EL (cell line): Measurements from ENCODE around the gene DAPK2.
"Not testable (repeated sequence)": the region's sequence is repeated elsewhere in the genome, so short reads cannot be mapped to it uniquely, and the experiment has no call there.

Experiments used
- DNase-seq: peaks from one replicate; pipeline ENCODE4 v3.0.0-alpha.2; 2016

The DAPK2 gene

DNA sequence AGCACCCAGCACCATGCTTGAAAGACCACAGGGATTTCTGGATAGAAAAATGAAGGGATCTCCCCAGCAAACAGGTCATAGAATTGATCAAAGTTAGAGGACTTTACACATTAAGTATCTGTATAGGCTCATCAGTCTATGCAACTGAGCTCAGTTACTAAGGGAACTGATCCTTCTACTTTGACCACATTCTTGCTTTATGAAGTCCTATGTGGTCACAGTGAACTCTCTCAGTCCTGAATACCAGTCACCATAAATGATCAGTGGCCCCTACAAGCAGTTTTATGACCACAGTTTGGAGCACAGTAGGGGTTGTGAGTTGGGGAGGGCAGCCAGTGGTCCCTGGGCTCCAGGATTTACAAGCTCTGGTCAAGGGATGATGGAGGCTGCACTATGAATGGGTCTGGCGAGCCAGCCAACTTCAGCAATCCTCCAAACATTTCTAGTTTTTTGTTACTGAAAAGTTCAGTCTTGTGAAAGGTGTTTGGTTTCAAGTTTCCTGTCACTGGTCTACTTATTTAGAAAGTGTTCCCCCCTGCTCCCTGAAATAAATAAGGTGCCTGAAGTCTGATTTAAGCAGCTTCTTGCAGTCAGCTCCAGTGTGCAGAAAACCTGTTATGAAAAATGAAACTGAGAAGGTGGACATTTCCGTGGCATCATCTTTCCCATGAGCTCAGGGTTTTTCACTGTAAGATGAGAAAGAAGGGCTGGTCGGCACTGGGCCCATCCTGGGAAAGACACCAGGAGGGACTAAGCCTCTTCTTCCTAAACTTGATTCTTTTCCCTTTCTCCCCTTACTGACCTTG lies 75.5 kb downstream of the DAPK2 start:
- no peak for DNase-seq

GRCh38 chr15:63969652-63970421 lies 76.4 kb downstream of the DAPK2 start:
- no peak for DNase-seq

GRCh38 chr15:63968700-63969099 lies 77.6 kb downstream of the DAPK2 start:
- DNase-seq, result no peak

- no peak for DNase-seq
These were observed 78.2 kb downstream of the DAPK2 start for GRCh38 chr15:63968122-63968524.

DNA sequence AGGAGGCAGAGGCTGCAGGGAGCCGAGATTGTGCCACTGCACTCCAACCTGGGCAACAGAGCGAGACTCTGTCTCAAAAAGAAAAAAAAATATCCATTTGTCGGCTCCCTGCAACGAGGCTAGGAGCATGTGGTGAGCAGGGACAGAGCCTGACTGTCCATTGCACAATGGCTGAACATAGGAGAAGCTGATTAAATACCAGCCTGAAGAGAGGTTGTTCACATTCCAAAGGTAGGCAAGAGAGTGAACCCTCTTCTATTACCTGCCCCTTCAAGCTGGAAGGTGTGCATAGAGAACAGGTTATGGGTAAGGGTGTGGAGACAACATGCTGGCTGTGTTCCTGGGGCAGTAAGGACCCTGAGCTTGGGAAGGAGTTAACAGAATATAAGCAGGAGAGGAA lies 78.7 kb downstream of the DAPK2 start:
- no peak for DNase-seq

DNA sequence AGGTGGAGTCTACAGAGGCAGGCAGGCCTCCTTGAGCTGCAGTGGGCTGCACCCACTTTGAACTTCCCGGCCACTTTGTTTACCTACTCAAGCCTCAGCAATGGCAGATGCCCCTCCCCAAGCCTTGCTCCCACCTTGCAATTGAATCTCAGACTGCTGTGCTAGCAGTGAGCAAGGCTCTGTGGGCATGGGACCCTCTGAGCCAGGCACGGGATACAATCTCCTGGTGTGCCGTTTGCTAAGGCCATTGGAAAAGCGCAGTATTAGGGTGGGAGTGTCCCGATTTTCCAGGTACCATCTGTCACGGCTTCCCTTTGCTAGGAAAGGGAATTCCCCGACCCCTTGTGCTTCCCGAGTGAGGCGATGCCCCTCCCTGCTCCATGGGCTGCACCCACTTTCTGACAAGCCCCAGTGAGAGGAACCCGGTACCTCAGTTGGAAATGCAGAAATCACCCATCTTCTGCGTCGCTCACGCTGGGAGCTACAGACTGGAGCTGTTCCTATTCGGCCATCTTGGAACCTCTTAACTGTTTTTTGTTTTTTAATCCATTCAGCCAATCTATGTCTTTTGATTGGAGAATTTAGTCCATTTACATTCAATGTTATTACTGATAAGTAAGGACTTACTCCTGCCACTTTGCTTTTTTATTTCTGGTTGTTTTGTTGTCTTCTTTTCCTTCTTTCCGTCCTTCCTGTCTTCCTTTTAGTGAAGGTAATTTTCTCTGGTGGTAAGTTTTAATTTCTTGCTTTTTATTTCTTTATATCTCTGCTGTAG lies 83.2 kb downstream of the DAPK2 start:
- not testable (repeated sequence) for DNase-seq

- no peak for DNase-seq
These were observed 92.8 kb downstream of the DAPK2 start for GRCh38 chr15:63953524-63953923.

DNA sequence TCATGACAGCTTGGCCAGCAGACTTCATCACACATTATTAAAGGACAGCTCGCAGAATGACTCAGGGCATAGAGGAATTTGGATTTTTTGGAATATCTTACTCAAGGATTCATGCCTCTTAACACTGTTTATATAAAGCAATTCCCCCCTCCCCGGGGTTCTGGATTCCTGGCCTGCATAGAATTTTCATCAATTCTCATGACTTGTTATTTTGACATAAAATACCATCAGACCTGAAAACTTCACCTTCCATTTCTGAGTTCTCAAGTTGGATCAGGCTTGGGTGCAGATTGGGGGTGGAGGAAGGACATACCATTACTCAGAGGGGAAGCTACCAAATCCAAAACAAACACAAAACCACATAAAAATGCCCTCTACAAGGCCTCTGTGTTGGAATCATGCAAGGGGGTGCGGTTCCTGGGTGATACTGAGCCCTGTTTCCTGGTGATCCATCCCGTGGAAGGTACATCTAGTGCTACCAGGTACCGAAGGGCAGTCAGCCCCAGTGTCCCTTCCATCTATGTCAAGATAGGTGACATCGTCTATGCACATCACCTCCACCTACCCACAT lies 95.3 kb downstream of the DAPK2 start:
- peak; percentile 85 for DNase-seq

GRCh38 chr15:63948971-63949370 lies 97.3 kb downstream of the DAPK2 start:
- no peak for DNase-seq

DNA sequence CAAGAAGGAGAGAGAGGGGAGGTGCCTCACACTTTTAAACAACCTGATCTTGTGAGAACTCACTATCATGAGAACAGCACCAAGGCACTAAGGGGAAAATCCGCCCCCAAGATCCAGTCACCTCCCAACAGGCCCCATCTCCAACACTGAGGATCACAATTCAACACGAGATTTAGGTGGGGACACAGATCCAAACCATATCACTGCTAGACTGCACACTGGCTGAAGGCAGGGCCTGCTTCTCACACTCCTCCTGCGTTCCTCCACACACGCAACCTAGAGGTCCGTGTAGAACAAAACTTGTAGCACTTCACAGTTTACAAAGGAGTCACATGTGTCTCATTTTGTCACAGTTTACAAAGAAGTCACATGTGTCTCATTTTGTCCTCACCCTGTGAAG lies 97.8 kb downstream of the DAPK2 start:
- DNase-seq, result no peak

DNA sequence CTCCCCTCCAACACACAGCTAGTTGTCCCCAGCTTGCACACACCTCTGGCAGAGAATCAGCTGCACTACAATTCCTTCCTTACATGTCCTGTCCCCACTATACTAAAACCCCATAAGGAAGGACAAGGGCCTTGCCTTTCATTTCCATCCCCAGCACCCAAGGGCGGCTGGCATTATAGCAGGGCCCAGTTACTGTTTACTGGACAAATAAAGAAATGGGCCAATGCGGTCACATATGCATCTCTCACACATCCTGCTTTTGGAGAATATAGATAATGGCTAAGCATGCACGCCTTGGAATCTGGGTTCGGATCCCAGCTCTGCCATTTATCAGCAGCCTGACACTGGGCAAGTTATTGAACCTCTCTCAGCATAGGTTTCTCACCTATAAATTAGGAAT lies 99.1 kb downstream of the DAPK2 start:
- no peak for DNase-seq

- DNase-seq, result no peak
These were observed 99.7 kb downstream of the DAPK2 start for GRCh38 chr15:63946524-63947065.

- DNase-seq, result no peak
These were observed 100.4 kb downstream of the DAPK2 start for GRCh38 chr15:63945838-63946298.

DNA sequence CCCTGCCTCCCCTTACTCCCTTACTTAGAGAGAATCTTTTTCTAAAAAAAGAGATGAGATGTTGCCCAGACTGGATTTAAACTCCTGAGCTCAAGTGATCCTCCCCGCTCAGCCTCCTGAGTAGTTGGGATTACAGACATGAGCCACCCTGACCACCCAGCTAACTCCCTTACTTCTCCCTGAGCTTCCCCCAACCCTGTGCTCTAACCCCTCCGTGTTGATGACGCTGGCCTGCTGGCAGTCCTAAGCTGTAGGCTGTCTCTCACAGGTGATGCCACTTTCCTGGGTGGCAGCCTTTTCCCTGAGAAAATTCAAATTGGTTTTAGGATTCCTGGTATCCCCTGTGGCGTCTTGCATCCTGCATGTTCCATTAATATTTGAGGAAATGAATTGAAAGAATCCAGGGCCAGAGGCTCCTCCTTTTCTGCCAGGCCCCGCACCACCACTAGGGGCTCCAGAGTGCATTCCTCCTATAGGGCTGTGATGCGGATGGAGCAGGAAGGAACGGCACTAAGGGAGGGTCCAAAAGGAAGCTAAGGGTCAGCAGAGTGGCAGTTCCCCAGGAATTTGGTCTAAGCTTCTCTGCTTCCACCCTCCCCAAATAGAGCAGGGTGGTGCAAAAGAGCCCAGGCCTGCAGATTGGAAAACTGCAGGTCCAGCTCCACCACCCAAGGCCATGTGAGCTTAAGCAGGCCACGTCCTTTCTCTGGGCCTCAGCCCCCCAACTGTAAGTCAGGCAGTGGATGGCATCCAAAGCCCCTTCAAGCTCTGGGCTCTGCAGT lies 101.1 kb downstream of the DAPK2 start:
- DNase-seq, result peak; percentile 64

DNA sequence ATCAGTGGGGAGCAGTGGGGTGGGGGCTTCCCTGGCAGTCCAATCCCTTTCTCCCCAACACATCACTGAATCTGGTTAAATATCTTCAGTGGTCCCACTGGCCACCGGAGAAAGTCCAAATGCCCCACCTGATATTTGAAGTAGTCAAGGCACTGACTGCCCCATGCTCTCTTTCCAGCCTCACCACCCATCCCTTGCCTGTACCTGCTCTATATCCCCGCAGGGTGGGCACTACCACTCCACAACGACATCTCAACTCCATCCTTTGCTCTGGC lies 101.7 kb downstream of the DAPK2 start:
- no peak for DNase-seq

DNA sequence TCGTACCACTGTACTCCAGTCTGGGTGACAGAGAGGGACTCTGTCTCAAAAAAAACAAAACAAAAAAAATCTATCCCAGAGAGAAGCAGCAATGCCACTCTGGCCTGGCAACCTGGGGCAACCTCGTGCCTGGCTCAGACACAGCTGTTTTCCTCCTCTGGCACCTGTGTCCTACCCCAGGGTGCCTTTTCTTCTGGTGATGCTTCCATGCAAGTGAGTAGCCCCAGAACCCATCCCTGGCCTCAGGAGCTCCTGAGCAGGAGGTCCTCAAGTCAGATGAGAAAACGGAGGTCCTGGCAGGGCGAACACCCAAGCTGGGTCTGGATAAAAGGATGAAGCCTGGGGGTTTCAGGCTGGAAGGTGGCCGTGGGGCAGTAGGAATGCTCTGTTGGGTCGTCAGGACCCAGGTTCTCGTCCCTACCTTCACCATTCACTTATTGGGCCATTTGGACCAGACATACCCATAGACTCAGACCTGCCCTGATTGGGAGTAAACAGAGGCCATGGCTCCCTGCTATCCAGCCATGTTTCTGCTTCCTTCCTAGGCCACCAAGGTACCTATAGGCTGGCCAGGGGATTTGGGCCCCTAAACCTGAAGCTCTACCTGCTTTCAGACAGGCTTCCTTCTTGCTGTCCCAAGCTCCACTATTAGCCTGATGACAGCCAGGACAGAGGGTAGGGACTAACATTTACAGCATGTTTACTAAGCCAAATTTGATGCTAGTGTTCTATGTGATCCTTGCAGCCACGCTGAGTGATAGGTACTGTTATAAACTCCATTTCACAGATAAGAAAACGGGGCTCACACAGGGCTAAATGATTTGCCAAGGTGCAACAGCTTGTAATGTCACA lies 102.2 kb downstream of the DAPK2 start:
- DNase-seq, result no peak

GRCh38 chr15:63942486-63943365 lies 103.6 kb downstream of the DAPK2 start:
- DNase-seq, result no peak

DNA sequence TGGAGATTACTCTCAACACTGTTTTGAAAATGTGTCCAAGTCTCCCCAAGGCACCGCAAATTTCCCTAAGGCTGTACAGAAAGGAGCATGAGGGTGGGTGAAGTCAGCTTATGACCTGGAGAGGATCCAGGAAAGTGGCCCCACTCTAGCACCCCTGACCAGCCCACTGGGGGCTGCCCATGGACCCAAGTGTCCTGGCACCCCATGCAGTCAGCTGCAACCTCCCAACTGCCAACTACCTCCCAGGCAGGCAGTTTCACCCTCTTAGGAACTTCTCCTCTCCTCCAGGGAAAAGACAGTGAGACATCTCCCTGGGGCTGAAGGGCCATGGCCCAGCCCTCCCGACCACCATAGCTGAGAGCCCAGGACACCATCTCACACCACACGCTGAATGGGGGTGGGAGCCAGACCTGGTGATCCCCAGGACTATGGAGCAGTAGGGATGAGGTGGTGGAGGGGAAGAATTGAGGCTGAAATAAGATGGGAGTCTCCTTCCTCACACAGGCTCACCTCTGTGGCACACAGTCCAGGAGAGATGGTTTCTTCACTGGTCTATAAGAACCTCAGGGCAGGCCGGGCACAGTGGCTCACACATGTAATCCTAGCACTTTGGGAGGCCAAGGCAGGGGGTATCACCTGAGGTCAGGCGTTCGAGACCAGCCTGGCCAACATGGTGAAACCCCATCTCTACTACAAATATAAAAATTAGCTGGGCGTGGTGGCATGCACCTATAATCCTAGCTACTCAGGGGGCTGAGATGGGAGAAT lies 104.4 kb downstream of the DAPK2 start:
- DNase-seq, result no peak

DNA sequence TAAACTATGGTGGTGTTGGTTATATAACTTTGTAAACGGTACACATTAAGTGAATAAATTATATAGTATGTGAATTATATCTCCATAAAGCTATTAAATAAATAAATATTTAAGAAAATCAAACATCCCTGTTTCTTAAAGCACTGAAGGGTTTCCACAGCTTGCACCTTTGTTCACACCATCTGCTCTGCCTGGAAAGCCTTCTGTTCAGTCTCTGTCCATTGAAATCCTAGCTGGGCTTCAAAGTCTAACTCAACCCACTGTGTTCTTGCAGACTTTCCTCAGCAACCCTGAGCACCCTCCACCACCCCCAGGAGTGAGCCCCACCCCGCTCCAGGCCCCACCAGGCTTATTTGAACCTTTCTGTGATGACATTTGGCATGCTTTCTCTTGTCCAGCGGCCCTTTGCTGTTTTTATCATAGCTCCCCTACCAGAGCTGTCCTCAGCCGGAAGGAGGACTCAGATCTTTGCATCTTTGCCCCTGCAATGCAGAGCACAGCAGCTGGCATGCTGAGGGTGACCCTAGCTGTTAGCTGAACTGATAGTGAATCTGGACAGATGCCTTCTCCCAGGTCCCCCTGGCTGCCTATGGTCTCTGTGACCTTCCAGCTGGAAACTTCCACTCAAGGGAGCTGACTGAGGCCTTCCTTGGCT lies 105.2 kb downstream of the DAPK2 start:
- DNase-seq, result no peak
